CD4-positive, alpha-beta T cell (primary cell): ENCODE measurements around the gene DDX59. TPM values are rescaled to one million over a fixed set of nuclear protein-coding genes. Genes with fewer than 3 reads are reported as not detected.
A peak's percentile ranks its signal among the peaks of the same experiment; 100 is the strongest.

Experiments used
- ATAC-seq: fragments of 200-7000 bp; cut with Tn5 transposase; one replicate; pipeline ENCODE4 v1.10.0; 2022; ENCODE audit warnings: mild to moderate bottlenecking; ENCODE audit not compliant: poor library complexity
- CTCF ChIA-PET: fragments of 350-600 bp; sonication (Branson Sonifier 250); formaldehyde crosslinking; loops from one replicate; lab custom pipeline; 2021; ENCODE audit warnings: antibody characterized with exemption, inconsistent platforms; lab: Charles Lee
- POLR2A ChIA-PET: fragments of 350-600 bp; sonication (Branson Sonifier 250); formaldehyde crosslinking; loops from one replicate; lab custom pipeline; 2021; ENCODE audit warnings: antibody characterized with exemption, inconsistent platforms; lab: Charles Lee
- DNase-seq, 14 experiments: peaks; one replicate each; pipeline ENCODE4 v3.0.0-alpha.2; 2013 to 2020; ENCODE audit warnings: mixed read lengths in 2 of 14
- H3K27ac ChIP-seq, 2 donors: one replicate each; pipeline versions ENCODE4 v1.5.1 to v1.7.0; 2013; ENCODE audit warnings: low read length in 2 of 2, low read depth in 1 of 2, mild to moderate bottlenecking in 1 of 2
- H3K27me3 ChIP-seq, 2 experiments: 1 replicate in 1 of 2; 2 replicates in 1 of 2; pipeline versions ENCODE4 v1.6.1 to v1.7.0; 2013; ENCODE audit warnings: low read length in 2 of 2, control low read depth in 1 of 2, mild to moderate bottlenecking in 1 of 2, moderate library complexity in 1 of 2; ENCODE audit not compliant: insufficient read depth in 2 of 2, control insufficient read depth in 1 of 2
- H3K36me3 ChIP-seq: one replicate; pipeline ENCODE4 v1.6.1; 2013; ENCODE audit warnings: low read length, control low read depth; ENCODE audit not compliant: insufficient read depth
- H3K4me1 ChIP-seq: one replicate; pipeline ENCODE4 v1.6.1; 2013; ENCODE audit warnings: low read length, control low read depth; ENCODE audit not compliant: insufficient read depth
- H3K4me3 ChIP-seq: one replicate; pipeline ENCODE4 v1.5.1; 2013; ENCODE audit warnings: mild to moderate bottlenecking, low read length, moderate library complexity
- H3K9me3 ChIP-seq, 2 experiments: 1 replicate in 1 of 2; 2 replicates in 1 of 2; pipeline versions ENCODE4 v1.6.1 to v1.7.0; 2013; ENCODE audit warnings: low read length in 2 of 2, mild to moderate bottlenecking in 2 of 2, control low read depth in 1 of 2, moderate library complexity in 1 of 2; ENCODE audit not compliant: control insufficient read depth in 1 of 2, insufficient read depth in 1 of 2
- H3K27ac Mint-ChIP-seq: one replicate; pipeline ENCODE4 v1.8.0; 2020; ENCODE audit warnings: mixed read lengths
- H3K27me3 Mint-ChIP-seq: one replicate; pipeline ENCODE4 v1.8.0; 2021; ENCODE audit warnings: mixed read lengths
- H3K36me3 Mint-ChIP-seq: one replicate; pipeline ENCODE4 v1.8.0; 2021; ENCODE audit warnings: low read depth, mixed read lengths
- H3K4me1 Mint-ChIP-seq: one replicate; pipeline ENCODE4 v1.8.0; 2021; ENCODE audit warnings: low read depth, mixed read lengths
- H3K4me3 Mint-ChIP-seq: one replicate; pipeline ENCODE4 v1.8.0; 2020; ENCODE audit warnings: mild to moderate bottlenecking, mixed read lengths
- H3K9me3 Mint-ChIP-seq: one replicate; pipeline ENCODE4 v1.8.0; 2020; ENCODE audit warnings: mixed read lengths
- intact Hi-C, 2 experiments: fragments of 100-400 bp; cut with DNase I in 1 of 2; cut with micrococcal nuclease in 1 of 2; formaldehyde crosslinking; loops; one replicate each; pipeline versions ENCODE4 v1.15.1 to v1.9.0; 2023 to 2025; cut with DNase I, micrococcal nuclease
- total RNA-seq, 174 experiments: library from RNA in 2 of 174; stranded (reverse) in 2 of 174; gene quantifications; one replicate each; pipeline ENCODE4 v1.2.3 and lab custom pipeline; 2021 to 2026
- TF ChIP-seq, protein P1 (sequence below): fragments of 200-600 bp; IDR thresholded peaks from one replicate; pipeline ENCODE4 v1.8.0; 2022; ENCODE audit warnings: antibody characterized with exemption, mild to moderate bottlenecking

Gene DDX59
- total RNA-seq, 2 experiments from 2014 or later: 24.7 to 27.6 TPM

- Mint-ChIP-seq H3K4me1 (peaks cover 34% of the 10 kb centered on the region), H3K9me3 (no peaks in the 10 kb centered on the region), H3K27me3 (no peaks in the 10 kb centered on the region), H3K36me3 (peaks cover 89% of the 10 kb centered on the region), H3K27ac (no peak overlapping the region), H3K4me3 (no peak overlapping the region)
- intact Hi-C loops: no loop called here
- no peak for DNase-seq
- H3K36me3 ChIP-seq: peaks cover 71% of the 10 kb centered on the region
- no peaks in the 10 kb centered on the region for H3K4me1 ChIP-seq
- H3K4me3 ChIP-seq: no peak overlapping the region
- H3K27me3 ChIP-seq: no peaks in the 10 kb centered on the region
- no peak for ATAC-seq
- POLR2A ChIA-PET: no interaction called here
- CTCF ChIA-PET: no interaction called here
- H3K27ac ChIP-seq: no peak overlapping the region
- H3K9me3 ChIP-seq: no peaks in the 10 kb centered on the region
- TF ChIP-seq, protein P1, sequence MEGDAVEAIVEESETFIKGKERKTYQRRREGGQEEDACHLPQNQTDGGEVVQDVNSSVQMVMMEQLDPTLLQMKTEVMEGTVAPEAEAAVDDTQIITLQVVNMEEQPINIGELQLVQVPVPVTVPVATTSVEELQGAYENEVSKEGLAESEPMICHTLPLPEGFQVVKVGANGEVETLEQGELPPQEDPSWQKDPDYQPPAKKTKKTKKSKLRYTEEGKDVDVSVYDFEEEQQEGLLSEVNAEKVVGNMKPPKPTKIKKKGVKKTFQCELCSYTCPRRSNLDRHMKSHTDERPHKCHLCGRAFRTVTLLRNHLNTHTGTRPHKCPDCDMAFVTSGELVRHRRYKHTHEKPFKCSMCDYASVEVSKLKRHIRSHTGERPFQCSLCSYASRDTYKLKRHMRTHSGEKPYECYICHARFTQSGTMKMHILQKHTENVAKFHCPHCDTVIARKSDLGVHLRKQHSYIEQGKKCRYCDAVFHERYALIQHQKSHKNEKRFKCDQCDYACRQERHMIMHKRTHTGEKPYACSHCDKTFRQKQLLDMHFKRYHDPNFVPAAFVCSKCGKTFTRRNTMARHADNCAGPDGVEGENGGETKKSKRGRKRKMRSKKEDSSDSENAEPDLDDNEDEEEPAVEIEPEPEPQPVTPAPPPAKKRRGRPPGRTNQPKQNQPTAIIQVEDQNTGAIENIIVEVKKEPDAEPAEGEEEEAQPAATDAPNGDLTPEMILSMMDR: no peak
Measured at GRCh38 chr1:200658037-200658818, 11.5 kb downstream of the DDX59 start.

- TF ChIP-seq, protein P1: no peak
- POLR2A ChIA-PET: no interaction called here
- no peak for DNase-seq
- H3K27me3 ChIP-seq: no peaks in the 10 kb centered on the region
- no peak overlapping the region for H3K4me3 Mint-ChIP-seq
- peaks cover 23% of the 10 kb centered on the region for H3K4me1 Mint-ChIP-seq
- H3K27ac Mint-ChIP-seq: no peak overlapping the region
- H3K36me3 ChIP-seq: peaks cover 57% of the 10 kb centered on the region
- H3K9me3 Mint-ChIP-seq: no peaks in the 10 kb centered on the region
- H3K27me3 Mint-ChIP-seq: no peaks in the 10 kb centered on the region
- CTCF ChIA-PET: no interaction called here
- peaks cover 4% of the 10 kb centered on the region for H3K4me1 ChIP-seq
- H3K36me3 Mint-ChIP-seq: peaks cover 64% of the 10 kb centered on the region
- no peak overlapping the region for H3K27ac ChIP-seq
- intact Hi-C loops: no loop called here
- H3K9me3 ChIP-seq: no peaks in the 10 kb centered on the region
- no peak for ATAC-seq
- H3K4me3 ChIP-seq: no peak overlapping the region
Measured at GRCh38 chr1:200654660-200655059, 15.0 kb downstream of the DDX59 start.

DNA sequence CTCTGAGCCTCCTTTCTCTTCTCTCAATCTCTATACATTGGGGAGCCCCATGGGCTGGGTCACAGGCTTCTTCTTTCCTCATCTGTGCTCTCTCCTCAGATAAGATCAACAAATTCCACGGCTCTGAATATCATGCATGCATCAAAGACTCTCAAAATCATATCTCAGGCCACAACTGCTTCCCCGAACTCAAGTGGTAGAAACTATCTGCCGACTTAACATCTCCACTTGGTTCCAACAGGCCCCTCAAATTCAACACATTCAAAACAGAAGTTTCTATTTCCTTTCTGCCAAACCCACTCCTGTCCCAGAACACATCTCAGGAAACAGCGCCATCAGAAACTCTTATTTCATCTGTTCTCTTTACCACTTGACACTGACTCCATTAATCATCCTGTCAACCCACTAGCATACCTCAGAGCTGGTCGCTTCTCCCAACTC is 16.7 kb downstream of the DDX59 start:
- Histone ChIP-seq H3K9me3 (no peaks in the 10 kb centered on the region), H3K27ac (no peak overlapping the region), H3K27me3 (no peaks in the 10 kb centered on the region), H3K36me3 (peaks cover 51% of the 10 kb centered on the region), H3K4me1 (peaks cover 4% of the 10 kb centered on the region), H3K4me3 (no peak overlapping the region)
- Mint-ChIP-seq H3K27me3 (no peaks in the 10 kb centered on the region), H3K4me1 (peaks cover 23% of the 10 kb centered on the region), H3K4me3 (no peak overlapping the region), H3K27ac (peak overlapping the region; percentile 22), H3K9me3 (no peaks in the 10 kb centered on the region), H3K36me3 (peaks cover 60% of the 10 kb centered on the region)
- ChIA-PET CTCF (no interaction called here), POLR2A (no interaction called here)
- intact Hi-C loops: no loop called here
- TF ChIP-seq, protein P1: no peak
- DNase-seq (no peak), ATAC-seq (no peak)
